BE2C (cell line): ENCODE measurements around the gene CDH23.

Experiments used
- DNase-seq: peaks from one replicate; pipeline ENCODE4 v3.0.0-alpha.2; 2020
- H3K27me3 ChIP-seq: fragments of 250-450 bp; sonication (Bioruptor Pico); 2 replicates; pipeline ENCODE4 v1.5.1; 2020; ENCODE audit warnings: mild to moderate bottlenecking
- H3K36me3 ChIP-seq: fragments of 250-450 bp; sonication (Bioruptor Pico); 2 replicates; pipeline ENCODE4 v1.5.1; 2020; ENCODE audit warnings: mild to moderate bottlenecking
- H3K4me1 ChIP-seq: fragments of 250-450 bp; sonication (Bioruptor Pico); 2 replicates; pipeline ENCODE4 v1.5.1; 2020
- H3K4me3 ChIP-seq: 2 replicates; pipeline ENCODE4 v1.5.1; 2011; ENCODE audit warnings: low read depth, low read length
- H3K9me3 ChIP-seq: fragments of 250-450 bp; sonication (Bioruptor Pico); 2 replicates; pipeline ENCODE4 v1.5.1; 2020
- TF ChIP-seq, protein P1 (sequence below): IDR thresholded peaks from 2 replicates; pipeline ENCODE4 v1.5.1; 2012; ENCODE audit warnings: mild to moderate bottlenecking, low read depth, low read length

Gene CDH23

DNA sequence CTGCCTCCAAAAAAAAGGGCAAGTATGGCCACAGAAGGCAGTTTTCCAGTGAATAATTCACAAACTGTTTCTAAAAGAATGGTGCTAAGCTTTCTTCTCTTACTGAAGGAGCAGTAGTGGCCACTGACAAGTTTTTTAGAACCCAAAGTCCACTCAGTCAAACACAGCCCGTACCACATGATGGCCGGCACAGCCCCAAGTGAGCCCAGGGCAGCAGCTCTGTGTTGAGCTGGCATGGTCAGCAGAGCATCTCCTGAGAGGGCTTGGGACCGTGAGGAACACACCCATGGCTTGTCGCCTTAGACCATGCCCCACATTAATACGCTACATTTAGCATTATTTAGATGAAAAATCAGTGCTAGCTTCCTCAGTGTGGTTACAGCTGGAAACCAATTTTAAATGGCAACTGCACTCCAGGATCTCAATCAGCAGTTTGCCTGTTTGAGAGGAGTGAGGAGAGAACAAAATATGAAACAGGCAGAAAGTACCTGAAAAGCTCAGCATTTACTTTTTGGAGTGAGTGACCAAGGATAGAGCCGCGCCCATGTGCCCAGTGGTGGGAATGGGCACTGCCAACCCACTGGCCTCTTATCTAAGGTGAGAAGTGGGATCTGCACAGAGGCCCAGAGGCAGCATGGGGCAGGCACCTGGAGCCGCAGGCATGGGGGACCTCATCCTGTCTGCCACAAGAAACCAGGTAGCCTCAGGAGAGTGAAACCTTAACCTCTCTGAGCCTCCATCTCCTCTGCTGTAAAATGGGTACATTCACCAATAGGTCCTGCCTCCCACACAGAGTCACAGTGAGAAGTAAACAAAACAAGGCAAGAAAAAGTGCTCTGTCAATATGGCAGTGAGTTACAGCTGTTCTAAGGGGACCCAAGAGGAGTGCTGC is 437.0 kb downstream of the CDH23 start:
- Histone ChIP-seq H3K4me3 (no peak overlapping the region), H3K9me3 (no peaks in the 10 kb centered on the region), H3K4me1 (peaks cover 33% of the 10 kb centered on the region), H3K36me3 (peaks cover 57% of the 10 kb centered on the region), H3K27me3 (no peaks in the 10 kb centered on the region)
- TF ChIP-seq, protein P1, sequence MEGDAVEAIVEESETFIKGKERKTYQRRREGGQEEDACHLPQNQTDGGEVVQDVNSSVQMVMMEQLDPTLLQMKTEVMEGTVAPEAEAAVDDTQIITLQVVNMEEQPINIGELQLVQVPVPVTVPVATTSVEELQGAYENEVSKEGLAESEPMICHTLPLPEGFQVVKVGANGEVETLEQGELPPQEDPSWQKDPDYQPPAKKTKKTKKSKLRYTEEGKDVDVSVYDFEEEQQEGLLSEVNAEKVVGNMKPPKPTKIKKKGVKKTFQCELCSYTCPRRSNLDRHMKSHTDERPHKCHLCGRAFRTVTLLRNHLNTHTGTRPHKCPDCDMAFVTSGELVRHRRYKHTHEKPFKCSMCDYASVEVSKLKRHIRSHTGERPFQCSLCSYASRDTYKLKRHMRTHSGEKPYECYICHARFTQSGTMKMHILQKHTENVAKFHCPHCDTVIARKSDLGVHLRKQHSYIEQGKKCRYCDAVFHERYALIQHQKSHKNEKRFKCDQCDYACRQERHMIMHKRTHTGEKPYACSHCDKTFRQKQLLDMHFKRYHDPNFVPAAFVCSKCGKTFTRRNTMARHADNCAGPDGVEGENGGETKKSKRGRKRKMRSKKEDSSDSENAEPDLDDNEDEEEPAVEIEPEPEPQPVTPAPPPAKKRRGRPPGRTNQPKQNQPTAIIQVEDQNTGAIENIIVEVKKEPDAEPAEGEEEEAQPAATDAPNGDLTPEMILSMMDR: no peak
- DNase-seq: no peak

DNA sequence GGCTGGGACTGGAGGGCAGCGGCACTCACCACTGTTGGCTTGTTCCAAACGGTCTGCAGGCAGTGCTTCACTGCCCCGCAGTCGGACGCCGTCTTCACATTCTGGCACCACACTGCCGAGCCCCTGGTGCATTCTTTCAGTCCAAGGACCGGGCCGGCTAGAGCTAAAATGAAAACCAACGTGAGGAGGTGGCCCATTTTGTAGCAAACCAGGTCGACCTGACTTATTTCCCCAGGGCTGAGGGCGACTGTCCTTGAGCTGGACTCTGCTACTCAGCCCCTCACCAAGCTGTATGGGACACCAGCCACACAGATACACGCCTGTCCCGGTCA is 437.6 kb downstream of the CDH23 start:
- peaks cover 51% of the 10 kb centered on the region for H3K36me3 ChIP-seq
- DNase-seq: no peak

DNA sequence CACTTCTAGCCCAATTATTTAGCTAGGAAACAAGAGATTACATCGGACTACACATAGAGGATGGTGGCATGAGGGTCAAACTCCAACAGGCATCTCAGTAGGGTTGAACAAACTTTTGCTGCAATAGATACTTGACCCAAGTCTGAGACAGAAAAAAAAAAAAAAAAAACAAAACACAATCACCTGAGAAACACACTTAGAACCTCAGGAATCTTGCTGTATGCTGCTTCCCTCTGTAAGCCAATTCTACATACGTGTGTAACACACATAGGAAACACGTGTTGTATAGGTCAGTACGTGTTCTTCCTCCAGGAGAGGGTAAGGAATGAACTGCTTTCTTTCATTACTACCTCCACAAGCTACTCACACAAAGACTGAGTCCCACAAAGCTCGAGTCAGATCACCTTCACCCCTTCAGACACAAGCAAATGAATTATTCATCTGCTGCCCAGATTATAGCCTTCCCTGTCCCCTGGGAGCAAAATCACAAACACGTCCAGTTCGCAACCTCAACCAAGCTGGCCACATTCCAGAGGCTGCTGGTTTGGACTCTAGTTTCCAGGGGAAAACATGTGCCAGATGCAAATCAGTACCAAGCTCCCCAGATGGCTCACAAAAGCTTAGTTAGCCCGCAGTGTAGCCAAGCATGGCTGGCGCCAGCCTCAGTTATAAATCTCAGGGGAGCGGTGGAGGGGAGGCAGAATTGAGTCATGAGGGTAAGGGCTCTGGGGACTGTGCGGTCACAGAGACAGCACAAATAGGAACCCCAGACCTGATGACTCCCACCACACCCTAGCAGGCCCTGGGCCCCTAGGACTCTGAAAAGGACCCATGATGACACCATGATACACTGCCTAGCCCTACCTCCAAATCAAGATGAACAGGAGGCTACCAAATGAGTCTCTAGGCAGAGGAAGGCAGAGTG is 439.2 kb downstream of the CDH23 start:
- H3K36me3 ChIP-seq: peaks cover 35% of the 10 kb centered on the region
- H3K27me3 ChIP-seq: no peaks in the 10 kb centered on the region
- H3K4me1 ChIP-seq: peaks cover 42% of the 10 kb centered on the region
- H3K4me3 ChIP-seq: peak overlapping the region; percentile 43
- no peaks in the 10 kb centered on the region for H3K9me3 ChIP-seq
- DNase-seq: peak; percentile 97
- TF ChIP-seq, protein P1: no peak

More for the DNA sequence above, 437.6 kb downstream of the CDH23 start:
- no peak overlapping the region for H3K4me3 ChIP-seq
- H3K9me3 ChIP-seq: no peaks in the 10 kb centered on the region
- TF ChIP-seq, protein P1: no peak
- H3K4me1 ChIP-seq: peaks cover 34% of the 10 kb centered on the region
- no peaks in the 10 kb centered on the region for H3K27me3 ChIP-seq

DNA sequence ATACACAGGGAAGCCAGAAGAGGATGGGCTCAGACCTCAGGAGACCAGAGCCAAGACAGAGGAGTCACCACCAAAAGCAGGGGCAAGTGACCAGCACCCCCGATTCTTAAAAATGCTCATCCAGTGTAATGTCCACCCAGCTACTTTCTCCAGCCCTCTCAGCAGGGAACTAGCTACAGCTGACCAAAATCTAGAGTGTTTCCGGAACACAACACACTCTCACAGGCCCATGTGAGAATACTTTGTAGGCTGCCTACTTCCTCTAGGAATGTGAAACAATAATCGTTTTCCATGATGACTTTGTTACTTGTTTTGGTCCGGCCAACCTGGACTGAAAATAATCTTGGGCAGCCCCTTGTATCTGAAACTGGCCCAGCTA is 439.9 kb downstream of the CDH23 start:
- Histone ChIP-seq H3K27me3 (no peaks in the 10 kb centered on the region), H3K36me3 (peaks cover 28% of the 10 kb centered on the region), H3K4me1 (peaks cover 46% of the 10 kb centered on the region), H3K9me3 (no peaks in the 10 kb centered on the region), H3K4me3 (peak overlapping the region; percentile 27)
- TF ChIP-seq, protein P1: no peak
- DNase-seq: no peak

DNA sequence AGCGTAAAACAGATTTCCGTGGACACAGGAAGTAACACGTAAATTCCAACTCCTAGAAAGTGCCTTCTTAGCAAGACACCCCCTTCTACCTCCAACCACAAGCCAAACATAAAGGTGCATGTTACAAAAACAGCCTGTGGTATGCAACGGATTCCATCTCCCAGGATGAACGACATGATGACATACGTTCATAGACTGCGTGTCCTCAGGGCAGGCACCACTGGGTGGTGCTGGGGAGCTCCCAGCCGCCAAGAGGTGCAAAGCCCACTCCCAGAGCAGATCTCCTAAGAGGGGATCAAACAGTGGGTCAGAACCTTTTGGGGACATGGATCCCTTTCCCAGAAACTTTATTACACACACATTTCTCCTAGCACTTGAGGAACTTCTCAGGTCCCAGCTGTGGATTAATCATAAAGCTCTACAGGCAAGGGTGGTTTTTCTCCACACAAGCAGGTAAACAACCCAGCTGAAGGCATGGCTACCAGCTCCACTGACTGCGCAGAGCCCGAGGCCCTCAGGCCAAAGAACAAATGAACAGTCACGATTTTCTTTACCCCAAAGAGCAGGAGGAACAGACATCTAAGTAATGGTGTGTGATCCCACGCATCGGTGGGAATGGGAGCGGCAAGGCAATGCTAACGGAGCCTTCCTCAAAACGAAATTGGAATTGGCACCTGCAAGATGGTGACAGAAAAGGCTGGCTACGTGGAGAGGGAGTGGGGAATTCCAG is 440.5 kb downstream of the CDH23 start:
- peaks cover 46% of the 10 kb centered on the region for H3K4me1 ChIP-seq
- no peaks in the 10 kb centered on the region for H3K9me3 ChIP-seq
- H3K4me3 ChIP-seq: no peak overlapping the region
- H3K36me3 ChIP-seq: peaks cover 22% of the 10 kb centered on the region
- TF ChIP-seq, protein P1: peak; percentile 91
- DNase-seq: peak; percentile 75
- no peaks in the 10 kb centered on the region for H3K27me3 ChIP-seq
